ENCODE measurements around the gene BPNT1.

DNA sequence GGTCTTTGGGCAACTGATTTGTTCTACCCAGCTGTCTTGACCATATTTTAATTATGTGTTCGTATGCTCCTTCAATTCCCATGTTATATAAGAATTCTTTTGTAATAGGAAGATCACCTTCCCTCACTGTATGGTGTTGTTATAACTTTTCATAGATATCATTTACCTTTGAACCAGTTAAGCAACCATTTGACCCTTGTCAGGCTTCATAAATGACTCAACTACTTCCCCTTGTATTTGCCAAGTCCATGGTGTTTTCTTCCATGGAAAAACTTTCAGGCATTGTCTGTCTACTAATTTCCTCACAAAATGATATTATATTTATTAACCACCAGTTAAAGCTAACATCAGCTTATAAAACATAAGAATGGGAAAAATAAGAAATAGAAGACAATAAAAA, 5.1 kb downstream of the BPNT1 start:
- TF ChIP-seq CTCF (IDR thresholded peaks at IDR 0.05 in 4 of 5, conservative IDR thresholded peaks at IDR 0.05 in 1 of 5) (no peak), POLR2A (IDR thresholded peaks at IDR 0.05) (no peak)

Measured in gastrocnemius medialis (tissue), 4 donors.